OCI-LY3 (cell line): ENCODE data around the gene IFIH1.

Source experiments
- CTCF ChIP-seq: fragments of 200-600, 300-600 bp; sonication (generic); IDR thresholded peaks from 2 replicates; pipeline ENCODE4 v1.5.1; 2014; ENCODE audit warnings: antibody characterized with exemption, low read length, low read depth
- EZH2phosphoT487 ChIP-seq: fragments of 200-600 bp; shearing (Covaris generic); IDR thresholded peaks from 2 replicates; pipeline ENCODE4 v1.6.1; 2018; ENCODE audit warnings: antibody characterized with exemption, mixed run types, low read depth

- no peak for TF ChIP-seq CTCF
- TF ChIP-seq EZH2phosphoT487 = no peak
Measured at GRCh38 chr2:162241571-162241970, 76.9 kb downstream of the IFIH1 start.
